Measurements from ENCODE around the gene PSAT1.

Gene PSAT1

GRCh38 chr9:78316166-78316892 lies 19.4 kb downstream of the PSAT1 start:
- DNase-seq (ENCODE audit: low spot score), result no peak

GRCh38 chr9:78319197-78320029 lies 22.5 kb downstream of the PSAT1 start:
- DNase-seq (ENCODE audit: low spot score), result no peak

GRCh38 chr9:78320030-78320693 lies 23.2 kb downstream of the PSAT1 start:
- DNase-seq (ENCODE audit: low spot score), result no peak

- no peak for DNase-seq (ENCODE audit: low spot score)
Measured at GRCh38 chr9:78320875-78321496, 24.1 kb downstream of the PSAT1 start.

- DNase-seq (ENCODE audit: low spot score), result no peak
Measured at GRCh38 chr9:78321505-78321904, 24.6 kb downstream of the PSAT1 start.

- no peak for DNase-seq (ENCODE audit: low spot score)
Measured at GRCh38 chr9:78324068-78324650, 27.2 kb downstream of the PSAT1 start.

GRCh38 chr9:78324682-78325081 lies 27.8 kb downstream of the PSAT1 start:
- no peak for DNase-seq (ENCODE audit: low spot score)

GRCh38 chr9:78325343-78325742 lies 28.4 kb downstream of the PSAT1 start:
- no peak for DNase-seq (ENCODE audit: low spot score)

GRCh38 chr9:78325846-78326360 lies 29.0 kb downstream of the PSAT1 start:
- DNase-seq (ENCODE audit: low spot score), result no peak

GRCh38 chr9:78326564-78326963 lies 29.6 kb downstream of the PSAT1 start:
- DNase-seq (ENCODE audit: low spot score), result no peak

- no peak for DNase-seq (ENCODE audit: low spot score)
Measured at GRCh38 chr9:78332381-78332780, 35.5 kb downstream of the PSAT1 start.

GRCh38 chr9:78348848-78349247 lies 51.9 kb downstream of the PSAT1 start:
- no peak for DNase-seq (ENCODE audit: low spot score)

- DNase-seq (ENCODE audit: low spot score), result no peak
Measured at GRCh38 chr9:78351816-78352215, 54.9 kb downstream of the PSAT1 start.

- no peak for DNase-seq (ENCODE audit: low spot score)
Measured at GRCh38 chr9:78354324-78354973, 57.5 kb downstream of the PSAT1 start.

- no peak for DNase-seq (ENCODE audit: low spot score)
Measured at GRCh38 chr9:78354989-78355388, 58.1 kb downstream of the PSAT1 start.

GRCh38 chr9:78356634-78357033 lies 59.7 kb downstream of the PSAT1 start:
- no peak for DNase-seq (ENCODE audit: low spot score)

GRCh38 chr9:78357165-78357873 lies 60.4 kb downstream of the PSAT1 start:
- DNase-seq (ENCODE audit: low spot score), result no peak

GRCh38 chr9:78358329-78359051 lies 61.6 kb downstream of the PSAT1 start:
- DNase-seq (ENCODE audit: low spot score), result no peak

GRCh38 chr9:78363221-78363620 lies 66.3 kb downstream of the PSAT1 start:
- no peak for DNase-seq (ENCODE audit: low spot score)
